A549 (cell line): ENCODE measurements around the gene STRADA. TPM values are rescaled to one million over a fixed set of nuclear protein-coding genes. Genes with fewer than 3 reads are reported as not detected.

Experiments used
- ATAC-seq, 2 experiments: fragments of 200-7000 bp in 1 of 2; fragments of >200 bp in 1 of 2; cut with Nextera tagmentation in 1 of 2; cut with Tn5 transposase in 1 of 2; 3 replicates each; pipeline versions ENCODE4 v1.8.0 to v1.9.1; 2018 to 2020; ENCODE audit warnings: mild to moderate bottlenecking in 1 of 2, moderate library complexity in 1 of 2
- CTCF ChIA-PET: fragments of 300-600 bp; sonication (Branson Sonifier 250); formaldehyde crosslinking; extraction: SDS; loops from one replicate; lab custom pipeline; 2021; ENCODE audit warnings: antibody characterized with exemption, inconsistent platforms; lab: Yijun Ruan, JAX
- POLR2A ChIA-PET: fragments of 350-600 bp; formaldehyde crosslinking; extraction: SDS; loops from one replicate; lab custom pipeline; 2021; ENCODE audit warnings: antibody characterized with exemption, inconsistent platforms; lab: Yijun Ruan, JAX
- DNase-seq, 2 experiments: peaks; one replicate each; pipeline versions ENCODE4 v3.0.0 to v3.0.0-alpha.2; 2011 to 2016; ENCODE audit warnings: low read depth in 1 of 2, low spot score in 1 of 2
- FAIRE-seq: peaks from 2 replicates; lab custom pipeline; 2011; peaks lifted over from hg19 to GRCh38; lab: Jason Lieb, UNC
- H3K27ac ChIP-seq, 2 experiments: fragments of >200 bp; sonication (Bioruptor Twin); formaldehyde crosslinking; 3 replicates each; pipeline ENCODE4 v1.5.1; 2016 to 2017
- H3K4me1 ChIP-seq: fragments of >200 bp; sonication (Bioruptor Twin); formaldehyde crosslinking; 3 replicates; pipeline ENCODE4 v1.6.1; 2016
- H3K4me2 ChIP-seq: fragments of >200 bp; sonication (Bioruptor Twin); formaldehyde crosslinking; 3 replicates; pipeline ENCODE4 v1.6.1; 2016
- H3K4me3 ChIP-seq: fragments of >200 bp; sonication (Bioruptor Twin); formaldehyde crosslinking; 3 replicates; pipeline ENCODE4 v1.5.1; 2016
- H3K9me3 ChIP-seq: fragments of >200 bp; sonication (Bioruptor Twin); formaldehyde crosslinking; 3 replicates; pipeline ENCODE4 v1.6.1; 2016
- BHLHE40 ChIP-seq: IDR thresholded peaks from 2 replicates; pipeline ENCODE4 v1.6.1; 2012; ENCODE audit warnings: low read depth, low read length, inconsistent platforms
- CEBPB ChIP-seq, 2 experiments: fragments of >200 bp in 1 of 2; sonication (Bioruptor Twin) in 1 of 2; formaldehyde crosslinking in 1 of 2; IDR thresholded peaks; 2 replicates each; pipeline ENCODE4 v1.6.1; 2012 to 2016
- CHD2 ChIP-seq: fragments of 150-350 bp; IDR thresholded peaks from 2 replicates; pipeline ENCODE4 v1.6.1; 2014; ENCODE audit warnings: low read length; ENCODE audit not compliant: partially characterized antibody
- CTCF ChIP-seq: fragments of >200 bp; sonication (Bioruptor Twin); formaldehyde crosslinking; IDR thresholded peaks from 3 replicates; pipeline ENCODE4 v1.5.1; 2016
- HDAC2 ChIP-seq: fragments of 200-600 bp; sonication (generic); IDR thresholded peaks from 2 replicates; pipeline ENCODE4 v1.6.1; 2016
- HEYL ChIP-seq: fragments of 250-450 bp; sonication (Bioruptor Pico); IDR thresholded peaks from 2 replicates; pipeline ENCODE4 v1.8.0; 2021; ENCODE audit warnings: mild to moderate bottlenecking, moderate library complexity
- HOXA7 ChIP-seq: fragments of 250-450 bp; sonication (Bioruptor Pico); IDR thresholded peaks from 2 replicates; pipeline ENCODE4 v1.5.0; 2020; ENCODE audit warnings: mild to moderate bottlenecking, moderate library complexity
- HOXB13 ChIP-seq: fragments of 250-450 bp; sonication (Bioruptor Pico); IDR thresholded peaks from 2 replicates; pipeline ENCODE4 v1.5.0; 2020; ENCODE audit warnings: low read depth, mild to moderate bottlenecking, moderate library complexity
- HOXB5 ChIP-seq: fragments of 250-450 bp; sonication (Bioruptor Pico); IDR thresholded peaks from 2 replicates; pipeline ENCODE4 v1.5.0; 2020; ENCODE audit warnings: mild to moderate bottlenecking, moderate library complexity
- JUN ChIP-seq, 2 experiments: fragments of >200 bp; sonication (Bioruptor Twin); formaldehyde crosslinking; IDR thresholded peaks; 2 replicates in 1 of 2; 3 replicates in 1 of 2; pipeline ENCODE4 v1.6.1; 2016 to 2017
- JUNB ChIP-seq: fragments of >200 bp; sonication (Bioruptor Twin); formaldehyde crosslinking; IDR thresholded peaks from 2 replicates; pipeline ENCODE4 v1.6.1; 2016
- KDM1A ChIP-seq: fragments of 200-600 bp; sonication (generic); IDR thresholded peaks from 2 replicates; pipeline ENCODE4 v1.6.1; 2016; ENCODE audit warnings: low read depth, mild to moderate bottlenecking
- KDM5A ChIP-seq: fragments of 200-600 bp; sonication (generic); IDR thresholded peaks from 2 replicates; pipeline ENCODE4 v1.6.1; 2016; ENCODE audit warnings: antibody characterized with exemption, mild to moderate bottlenecking
- MAFK ChIP-seq: fragments of 450-650 bp; IDR thresholded peaks from 2 replicates; pipeline ENCODE4 v1.6.1; 2014; ENCODE audit not compliant: partially characterized antibody
- MAZ ChIP-seq: fragments of 150-350 bp; IDR thresholded peaks from 2 replicates; pipeline ENCODE4 v1.6.1; 2014; ENCODE audit warnings: antibody characterized with exemption, low read depth, low read length, borderline replicate concordance
- SREBF2 ChIP-seq: fragments of 450-650 bp; IDR thresholded peaks from 2 replicates; pipeline ENCODE4 v1.6.1; 2014; ENCODE audit warnings: mild to moderate bottlenecking, moderate library complexity
- TP53 ChIP-seq: fragments of 250-450 bp; sonication (Bioruptor Pico); IDR thresholded peaks from 2 replicates; pipeline ENCODE4 v1.5.0; 2021; ENCODE audit warnings: mild to moderate bottlenecking, moderate library complexity
- ZSCAN20 ChIP-seq: fragments of 250-450 bp; sonication (Bioruptor Pico); IDR thresholded peaks from 2 replicates; pipeline ENCODE4 v1.8.0; 2022; ENCODE audit warnings: mild to moderate bottlenecking, moderate library complexity
- WGBS: methylation state at CpG from one replicate; pipeline ENCODE4 v1.1.6; 2017; ENCODE audit errors: missing lambda C conversion rate; 5-methylcytosine and 5-hydroxymethylcytosine counted together
- polyA plus RNA-seq, 4 experiments: library from polyadenylated mRNA; depleted of rRNA in 3 of 4; stranded (reverse); fragments of >200 nt; fragmentation: RNase III in 1 of 4; extraction: RNeasy Plus Mini Kit Qiagen cat#74134 plus additional on column Dnase treatment in 1 of 4; gene quantifications; 2 replicates in 3 of 4; 3 replicates in 1 of 4; pipeline ENCODE4 v1.2.3, GENCODE V29; 2011 to 2017
- TF ChIP-seq, protein P1 (sequence below): fragments of 250-450 bp; sonication (Bioruptor Pico); IDR thresholded peaks from 2 replicates; pipeline ENCODE4 v1.5.0; 2021; ENCODE audit warnings: mild to moderate bottlenecking, moderate library complexity, borderline replicate concordance
- TF ChIP-seq, protein P2 (sequence below): IDR thresholded peaks from 2 replicates; pipeline ENCODE4 v1.6.1; 2012
- TF ChIP-seq, protein P3 (sequence below): fragments of >200 bp; sonication (Bioruptor Twin); formaldehyde crosslinking; IDR thresholded peaks from 2 replicates; pipeline ENCODE4 v1.6.1; 2016

Gene STRADA
- polyA plus RNA-seq, 2 of the 4 experiments (the other 2 are of a cell fraction): 30.3 to 33.0 TPM

DNA sequence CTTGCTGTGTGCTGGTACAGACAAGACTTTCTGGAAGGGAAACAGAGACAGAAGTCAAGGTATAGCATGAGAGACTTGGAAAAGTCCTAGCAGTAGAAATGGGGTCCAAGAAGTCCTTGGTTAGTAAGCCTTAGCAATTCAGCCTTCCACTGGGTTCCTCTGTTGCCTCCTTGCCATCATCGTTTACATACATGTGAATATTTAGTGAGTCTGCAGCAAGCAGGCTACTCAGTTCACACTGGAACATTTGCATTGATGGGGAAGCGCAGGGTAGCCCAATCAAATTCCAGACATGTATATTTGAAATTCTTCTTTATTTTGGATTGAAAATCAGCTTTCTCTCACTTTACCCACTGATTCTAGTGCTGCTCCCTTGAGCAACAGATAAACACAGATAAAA is 68.7 kb downstream of the STRADA start (continued):
- TF ChIP-seq, protein P1, sequence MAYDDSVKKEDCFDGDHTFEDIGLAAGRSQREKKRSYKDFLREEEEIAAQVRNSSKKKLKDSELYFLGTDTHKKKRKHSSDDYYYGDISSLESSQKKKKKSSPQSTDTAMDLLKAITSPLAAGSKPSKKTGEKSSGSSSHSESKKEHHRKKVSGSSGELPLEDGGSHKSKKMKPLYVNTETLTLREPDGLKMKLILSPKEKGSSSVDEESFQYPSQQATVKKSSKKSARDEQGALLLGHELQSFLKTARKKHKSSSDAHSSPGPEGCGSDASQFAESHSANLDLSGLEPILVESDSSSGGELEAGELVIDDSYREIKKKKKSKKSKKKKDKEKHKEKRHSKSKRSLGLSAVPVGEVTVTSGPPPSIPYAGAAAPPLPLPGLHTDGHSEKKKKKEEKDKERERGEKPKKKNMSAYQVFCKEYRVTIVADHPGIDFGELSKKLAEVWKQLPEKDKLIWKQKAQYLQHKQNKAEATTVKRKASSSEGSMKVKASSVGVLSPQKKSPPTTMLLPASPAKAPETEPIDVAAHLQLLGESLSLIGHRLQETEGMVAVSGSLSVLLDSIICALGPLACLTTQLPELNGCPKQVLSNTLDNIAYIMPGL (CRISPR knock-in tag): no peak
- TF ChIP-seq JUN (IDR thresholded peaks at IDR 0.05) (no peak), HDAC2 (no peak), CTCF (no peak), HOXB5 (CRISPR knock-in tag) (no peak), TP53 (CRISPR knock-in tag) (no peak), ZSCAN20 (CRISPR knock-in tag) (no peak), CHD2 (no peak)

DNA sequence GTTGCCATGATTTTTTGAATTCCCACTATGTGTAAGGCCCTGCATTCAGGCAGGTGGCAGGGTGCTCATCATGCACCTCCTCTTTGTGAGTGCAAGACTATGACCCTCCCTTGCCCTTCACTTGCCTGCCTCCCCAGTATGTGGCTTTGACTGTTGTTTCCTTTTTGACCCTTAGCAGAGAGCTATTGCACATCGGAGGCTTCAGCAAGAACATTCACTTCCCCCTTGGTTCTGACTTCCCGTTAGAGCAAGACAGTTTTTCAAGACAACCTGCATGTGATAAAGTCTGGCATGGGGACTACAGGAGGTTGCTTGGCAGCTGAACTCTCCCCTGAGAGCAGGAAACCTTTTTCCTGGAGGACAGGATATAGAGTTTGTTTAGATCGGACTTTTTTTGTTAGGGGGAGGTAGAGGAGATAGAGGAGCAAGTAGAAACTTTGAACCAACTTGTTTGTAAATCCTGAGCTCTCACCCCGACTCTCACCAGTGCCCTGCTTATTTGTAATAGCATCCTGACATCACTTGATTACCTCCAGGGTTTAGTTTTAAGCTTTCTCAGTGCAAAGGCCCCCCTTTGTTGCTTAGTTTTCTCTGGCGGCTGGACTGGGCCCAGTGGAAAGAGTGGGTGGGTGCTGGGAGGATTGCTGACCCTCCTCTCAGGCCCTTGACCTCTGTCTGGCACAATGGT is 75.9 kb downstream of the STRADA start:
- Histone ChIP-seq H3K4me2 (no peak overlapping the region), H3K4me3 (no peak overlapping the region), H3K4me1 (no peaks in the 10 kb centered on the region), H3K27ac (no peak overlapping the region), H3K9me3 (no peaks in the 10 kb centered on the region)
- TF ChIP-seq JUNB (no peak), MAZ (no peak), KDM5A (no peak), HOXB13 (no peak), CTCF (no peak), HEYL (CRISPR knock-in tag) (no peak), HOXA7 (CRISPR knock-in tag) (no peak), KDM1A (no peak), MAFK (no peak), SREBF2 (no peak), BHLHE40 (no peak), CEBPB (IDR thresholded peaks at IDR 0.05) (no peak), CHD2 (no peak)
- TF ChIP-seq, protein P2, sequence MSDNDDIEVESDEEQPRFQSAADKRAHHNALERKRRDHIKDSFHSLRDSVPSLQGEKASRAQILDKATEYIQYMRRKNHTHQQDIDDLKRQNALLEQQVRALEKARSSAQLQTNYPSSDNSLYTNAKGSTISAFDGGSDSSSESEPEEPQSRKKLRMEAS: no peak
- TF ChIP-seq, protein P3, sequence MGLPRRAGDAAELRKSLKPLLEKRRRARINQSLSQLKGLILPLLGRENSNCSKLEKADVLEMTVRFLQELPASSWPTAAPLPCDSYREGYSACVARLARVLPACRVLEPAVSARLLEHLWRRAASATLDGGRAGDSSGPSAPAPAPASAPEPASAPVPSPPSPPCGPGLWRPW: no peak
- TF ChIP-seq, protein P1 (CRISPR knock-in tag): no peak
- FAIRE-seq (no peak), ATAC-seq (no peak), DNase-seq (no peak)
- 80% methylated on average over 5 of the region's 5 CpGs for WGBS
- CTCF ChIA-PET: interaction anchor here (1.0 to 2.0 kb wide), 7 partner anchors 10 to 240 kb away, joined by 3 to 12 read pairs (median 4); no protein-coding TSS in a partner anchor
- POLR2A ChIA-PET: no interaction called here
